Esophagus (tissue), 2 donors: Measurements from ENCODE around the gene CAPN10. TPM values are rescaled to one million over a fixed set of nuclear protein-coding genes. Genes with fewer than 3 reads are reported as not detected.

ENCODE experiments used
- H3K27ac ChIP-seq, 2 donors: one replicate each; pipeline ENCODE4 v1.5.1; 2013; ENCODE audit warnings: low read depth in 2 of 2, mild to moderate bottlenecking in 2 of 2, inconsistent platforms in 1 of 2, low read length in 1 of 2, moderate library complexity in 1 of 2
- H3K27me3 ChIP-seq, 2 donors: one replicate each; pipeline ENCODE4 v1.6.1; 2013; ENCODE audit warnings: low read length in 2 of 2, control low read depth in 1 of 2, mild to moderate bottlenecking in 1 of 2; ENCODE audit not compliant: insufficient read depth in 2 of 2, control insufficient read depth in 1 of 2
- H3K36me3 ChIP-seq, 2 donors: one replicate each; pipeline ENCODE4 v1.6.1; 2013; ENCODE audit warnings: low read length in 1 of 2; ENCODE audit not compliant: control insufficient read depth in 2 of 2, insufficient read depth in 2 of 2
- H3K4me1 ChIP-seq, 2 donors: one replicate each; pipeline ENCODE4 v1.6.1; 2013; ENCODE audit warnings: low read length in 1 of 2; ENCODE audit not compliant: control insufficient read depth in 2 of 2, insufficient read depth in 2 of 2
- H3K4me3 ChIP-seq, 2 donors: one replicate each; pipeline ENCODE4 v1.5.1; 2013; ENCODE audit warnings: low read length in 2 of 2, mild to moderate bottlenecking in 2 of 2, low read depth in 1 of 2, moderate library complexity in 1 of 2
- H3K9me3 ChIP-seq, 2 donors: one replicate each; pipeline ENCODE4 v1.6.1; 2013; ENCODE audit warnings: mild to moderate bottlenecking in 2 of 2, low read depth in 1 of 2, low read length in 1 of 2, moderate library complexity in 1 of 2; ENCODE audit not compliant: control insufficient read depth in 2 of 2, insufficient read depth in 1 of 2
- WGBS, 2 donors: extraction: QIAGEN DNeasy Blood & Tissue Kit; methylation state at CpG; one replicate each; pipeline ENCODE4 v1.1.7; 2013; 5-methylcytosine and 5-hydroxymethylcytosine counted together
- polyA plus RNA-seq, 2 donors: library from polyadenylated mRNA; stranded (reverse); fragments of 200-250 nt; gene quantifications; one replicate each; pipeline ENCODE4 v1.2.3, GENCODE V29; 2013
- donor health status: healthy with polysubstance abuse.
- donor health status: Bipolar disorder and iron deficiency.

The CAPN10 gene
- polyA plus RNA-seq, 2 donors = 17.5 to 28.4 TPM

- Histone ChIP-seq H3K4me3 (no peak overlapping the region), H3K27ac (peak overlapping the region; percentile 92 to 96), H3K36me3 (peaks cover 4 to 35% of the 10 kb centered on the region in 2 donors), H3K27me3 (no peaks in the 10 kb centered on the region), H3K9me3 (no peaks in the 10 kb centered on the region), H3K4me1 (peaks cover 0 to 38% of the 10 kb centered on the region in 2 donors)
- 88 to 92% methylated on average over 12 of the region's 12 CpGs for WGBS, 2 donors
These were observed 7.3 kb upstream of the CAPN10 start for GRCh38 chr2:240579071-240579762.

GRCh38 chr2:240579771-240580614 is 6.5 kb upstream of the CAPN10 start:
- H3K9me3 ChIP-seq = no peaks in the 10 kb centered on the region
- H3K4me1 ChIP-seq = peaks cover 4 to 38% of the 10 kb centered on the region in 2 donors
- H3K27ac ChIP-seq = peak overlapping the region; percentile 92 to 96
- 40 to 47% methylated on average over 27 of the region's 27 CpGs for WGBS, 2 donors
- H3K27me3 ChIP-seq = no peaks in the 10 kb centered on the region
- H3K4me3 ChIP-seq = no peak overlapping the region
- peaks cover 4 to 30% of the 10 kb centered on the region in 2 donors for H3K36me3 ChIP-seq

- Histone ChIP-seq H3K36me3 (peaks cover 4 to 19% of the 10 kb centered on the region in 2 donors), H3K4me1 (peaks cover 4 to 34% of the 10 kb centered on the region in 2 donors)
- 93 to 94% methylated on average over 5 of the region's 5 CpGs for WGBS, 2 donors
These were observed 4.7 kb upstream of the CAPN10 start for GRCh38 chr2:240581811-240582210.

GRCh38 chr2:240582781-240583180 is 3.8 kb upstream of the CAPN10 start:
- H3K9me3 ChIP-seq = no peaks in the 10 kb centered on the region
- 78 to 83% methylated on average over 3 of the region's 3 CpGs for WGBS, 2 donors
- H3K36me3 ChIP-seq = peaks cover 2 to 10% of the 10 kb centered on the region in 2 donors
- peaks cover 4 to 39% of the 10 kb centered on the region in 2 donors for H3K4me1 ChIP-seq
- no peak overlapping the region for H3K4me3 ChIP-seq
- no peaks in the 10 kb centered on the region for H3K27me3 ChIP-seq
- H3K27ac ChIP-seq = no peak overlapping the region

More at GRCh38 chr2:240581811-240582210, 4.7 kb upstream of the CAPN10 start:
- no peak overlapping the region for H3K27ac ChIP-seq
- no peaks in the 10 kb centered on the region for H3K27me3 ChIP-seq
- no peak overlapping the region for H3K4me3 ChIP-seq
- H3K9me3 ChIP-seq = no peaks in the 10 kb centered on the region

- Histone ChIP-seq H3K4me3 (no peak overlapping the region), H3K27me3 (no peaks in the 10 kb centered on the region), H3K9me3 (no peaks in the 10 kb centered on the region), H3K36me3 (peaks cover 0 to 4% of the 10 kb centered on the region in 2 donors), H3K4me1 (peaks cover 10 to 44% of the 10 kb centered on the region in 2 donors), H3K27ac (no peak overlapping the region)
- 91 to 92% methylated on average over 4 of the region's 4 CpGs for WGBS, 2 donors
These were observed 2.8 kb upstream of the CAPN10 start for GRCh38 chr2:240583774-240584173.

- Histone ChIP-seq H3K9me3 (no peaks in the 10 kb centered on the region), H3K36me3 (peaks cover 0 to 4% of the 10 kb centered on the region in 2 donors), H3K27me3 (no peaks in the 10 kb centered on the region), H3K27ac (no peak overlapping the region), H3K4me3 (no peak overlapping the region), H3K4me1 (peaks cover 11 to 36% of the 10 kb centered on the region in 2 donors)
- WGBS, 2 donors = 70 to 75% methylated on average over 4 of the region's 4 CpGs
These were observed 2.0 kb upstream of the CAPN10 start for GRCh38 chr2:240584486-240585031.

- WGBS, 2 donors = 74 to 80% methylated on average over 6 of the region's 6 CpGs
- Histone ChIP-seq H3K27ac (peak overlapping the region in 1 of 2 donors; percentile 97), H3K4me1 (peaks cover 11 to 32% of the 10 kb centered on the region in 2 donors), H3K36me3 (peaks cover 0 to 6% of the 10 kb centered on the region in 2 donors), H3K4me3 (peak overlapping the region; percentile 85 to 87), H3K27me3 (no peaks in the 10 kb centered on the region), H3K9me3 (no peaks in the 10 kb centered on the region)
These were observed 1.4 kb upstream of the CAPN10 start for GRCh38 chr2:240585101-240585500.

- peak overlapping the region; percentile 85 to 87 for H3K4me3 ChIP-seq
- peaks cover 0 to 11% of the 10 kb centered on the region in 2 donors for H3K36me3 ChIP-seq
- H3K4me1 ChIP-seq = peaks cover 11 to 28% of the 10 kb centered on the region in 2 donors
- peak overlapping the region; percentile 96 to 97 for H3K27ac ChIP-seq
- H3K27me3 ChIP-seq = no peaks in the 10 kb centered on the region
- H3K9me3 ChIP-seq = no peaks in the 10 kb centered on the region
- 5% methylated on average over 20 of the region's 20 CpGs for WGBS, 2 donors
These were observed 795 bp upstream of the CAPN10 start for GRCh38 chr2:240585681-240586197.
